DOHH2 (cell line): ENCODE measurements around the gene AUTS2.

Experiments used
- H3F3A ChIP-seq: fragments of 200-600 bp; sonication (generic), shearing (Covaris generic); 2 replicates; pipeline ENCODE4 v1.6.0; 2016; ENCODE audit warnings: antibody characterized with exemption, mild to moderate bottlenecking; ENCODE audit not compliant: control insufficient read depth, insufficient read depth
- H3K27ac ChIP-seq: fragments of 200-600 bp; sonication (generic); 2 replicates; pipeline ENCODE4 v1.5.1; 2014; ENCODE audit warnings: low read depth, mild to moderate bottlenecking, low read length, moderate library complexity
- H3K27me3 ChIP-seq: fragments of 200-600 bp; sonication (generic); 2 replicates; pipeline ENCODE4 v1.6.1; 2014; ENCODE audit warnings: mild to moderate bottlenecking, low read length, mixed read lengths; ENCODE audit not compliant: control insufficient read depth
- H3K36me3 ChIP-seq: fragments of 200-600 bp; sonication (generic); 2 replicates; pipeline ENCODE4 v1.6.1; 2014; ENCODE audit warnings: mild to moderate bottlenecking, low read length, moderate library complexity, mixed read lengths; ENCODE audit not compliant: control insufficient read depth
- H3K4me1 ChIP-seq: fragments of 200-600 bp; sonication (generic); 2 replicates; pipeline ENCODE4 v1.6.1; 2014; ENCODE audit warnings: mild to moderate bottlenecking, low read length, mixed read lengths; ENCODE audit not compliant: control insufficient read depth
- H3K4me2 ChIP-seq: fragments of 200-600 bp; sonication (generic); 2 replicates; pipeline ENCODE4 v1.6.0; 2014; ENCODE audit warnings: mild to moderate bottlenecking, low read length, moderate library complexity
- H3K4me3 ChIP-seq: fragments of 200-600 bp; sonication (generic); 2 replicates; pipeline ENCODE4 v1.5.1; 2014; ENCODE audit warnings: mild to moderate bottlenecking, low read length, mixed read lengths
- H3K79me2 ChIP-seq: fragments of 200-600 bp; sonication (generic); 2 replicates; pipeline ENCODE4 v1.6.1; 2014; ENCODE audit warnings: mild to moderate bottlenecking, low read length, mixed read lengths; ENCODE audit not compliant: control insufficient read depth
- H3K9me2 ChIP-seq: fragments of 200-600 bp; sonication (generic); replicated peaks from 2 replicates; pipeline ENCODE4 v1.6.1; 2014; ENCODE audit warnings: mild to moderate bottlenecking, low read length, mixed read lengths; ENCODE audit not compliant: control insufficient read depth
- H3K9me3 ChIP-seq: fragments of 200-600 bp; sonication (generic); 2 replicates; pipeline ENCODE4 v1.6.1; 2014; ENCODE audit warnings: antibody characterized with exemption, low read length, mixed read lengths; ENCODE audit not compliant: control insufficient read depth, insufficient read depth
- H4K20me1 ChIP-seq: fragments of 200-600 bp; sonication (generic); 2 replicates; pipeline ENCODE4 v1.6.0; 2014; ENCODE audit warnings: low read depth, mild to moderate bottlenecking, antibody characterized with exemption, low read length, moderate library complexity; ENCODE audit not compliant: control insufficient read depth, insufficient read depth
- CTCF ChIP-seq: fragments of 200-600 bp; sonication (generic); IDR thresholded peaks from one replicate; pipeline ENCODE4 v1.5.1; 2014; ENCODE audit warnings: antibody characterized with exemption, mild to moderate bottlenecking, low read depth, low read length; ENCODE audit not compliant: poor library complexity, severe bottlenecking
- EZH2phosphoT487 ChIP-seq: fragments of 200-600 bp; sonication (generic); IDR thresholded peaks from 2 replicates; pipeline ENCODE4 v1.6.1; 2017; ENCODE audit warnings: borderline replicate concordance, mild to moderate bottlenecking, antibody characterized with exemption, low read length, moderate library complexity, mixed read lengths

The AUTS2 gene

GRCh38 chr7:70318511-70318910, 720.2 kb downstream of the AUTS2 start:
- no peaks in the 10 kb centered on the region for H3K4me1 ChIP-seq
- no peaks in the 10 kb centered on the region for H3K9me3 ChIP-seq
- no peaks in the 10 kb centered on the region for H3F3A ChIP-seq
- no peaks in the 10 kb centered on the region for H3K79me2 ChIP-seq
- no peak overlapping the region for H3K4me3 ChIP-seq
- H3K36me3 ChIP-seq: no peaks in the 10 kb centered on the region
- H3K4me2 ChIP-seq: no peak overlapping the region
- H3K9me2 ChIP-seq: no peaks in the 10 kb centered on the region
- no peak overlapping the region for H3K27ac ChIP-seq
- no peaks in the 10 kb centered on the region for H3K27me3 ChIP-seq
- TF ChIP-seq EZH2phosphoT487 (no peak), CTCF (no peak)
- no peaks in the 10 kb centered on the region for H4K20me1 ChIP-seq

- Histone ChIP-seq H3K79me2 (no peaks in the 10 kb centered on the region), H3K4me1 (no peaks in the 10 kb centered on the region), H4K20me1 (no peaks in the 10 kb centered on the region), H3F3A (no peaks in the 10 kb centered on the region), H3K9me3 (no peaks in the 10 kb centered on the region), H3K9me2 (no peaks in the 10 kb centered on the region), H3K4me2 (no peak overlapping the region), H3K27ac (no peak overlapping the region), H3K27me3 (no peaks in the 10 kb centered on the region), H3K4me3 (no peak overlapping the region), H3K36me3 (no peaks in the 10 kb centered on the region)
- no peak for TF ChIP-seq EZH2phosphoT487
- no peak for TF ChIP-seq CTCF
Measured at GRCh38 chr7:70319057-70319456, 720.8 kb downstream of the AUTS2 start.

GRCh38 chr7:70321016-70321590, 722.8 kb downstream of the AUTS2 start:
- H3K79me2 ChIP-seq: no peaks in the 10 kb centered on the region
- no peak for TF ChIP-seq EZH2phosphoT487
- no peak for TF ChIP-seq CTCF
- no peaks in the 10 kb centered on the region for H4K20me1 ChIP-seq
- no peaks in the 10 kb centered on the region for H3K9me3 ChIP-seq
- no peaks in the 10 kb centered on the region for H3K9me2 ChIP-seq
- H3F3A ChIP-seq: no peaks in the 10 kb centered on the region
- H3K4me2 ChIP-seq: no peak overlapping the region
- H3K4me1 ChIP-seq: no peaks in the 10 kb centered on the region
- H3K36me3 ChIP-seq: no peaks in the 10 kb centered on the region
- H3K27me3 ChIP-seq: no peaks in the 10 kb centered on the region
- no peak overlapping the region for H3K4me3 ChIP-seq
- no peak overlapping the region for H3K27ac ChIP-seq

GRCh38 chr7:70322856-70323255, 724.6 kb downstream of the AUTS2 start:
- H3K4me1 ChIP-seq: no peaks in the 10 kb centered on the region
- H3K79me2 ChIP-seq: no peaks in the 10 kb centered on the region
- no peaks in the 10 kb centered on the region for H3F3A ChIP-seq
- no peaks in the 10 kb centered on the region for H3K9me2 ChIP-seq
- H3K27me3 ChIP-seq: no peaks in the 10 kb centered on the region
- H3K4me2 ChIP-seq: no peak overlapping the region
- no peak for TF ChIP-seq EZH2phosphoT487
- H3K36me3 ChIP-seq: no peaks in the 10 kb centered on the region
- H3K27ac ChIP-seq: no peak overlapping the region
- H3K9me3 ChIP-seq: no peaks in the 10 kb centered on the region
- H3K4me3 ChIP-seq: no peak overlapping the region
- no peaks in the 10 kb centered on the region for H4K20me1 ChIP-seq
